Measurements from ENCODE around the gene PILRA. TPM values are rescaled to one million over a fixed set of nuclear protein-coding genes. Genes with fewer than 3 reads are reported as not detected.

The PILRA gene
- total RNA-seq, 1 donor = 0.36 TPM

DNA sequence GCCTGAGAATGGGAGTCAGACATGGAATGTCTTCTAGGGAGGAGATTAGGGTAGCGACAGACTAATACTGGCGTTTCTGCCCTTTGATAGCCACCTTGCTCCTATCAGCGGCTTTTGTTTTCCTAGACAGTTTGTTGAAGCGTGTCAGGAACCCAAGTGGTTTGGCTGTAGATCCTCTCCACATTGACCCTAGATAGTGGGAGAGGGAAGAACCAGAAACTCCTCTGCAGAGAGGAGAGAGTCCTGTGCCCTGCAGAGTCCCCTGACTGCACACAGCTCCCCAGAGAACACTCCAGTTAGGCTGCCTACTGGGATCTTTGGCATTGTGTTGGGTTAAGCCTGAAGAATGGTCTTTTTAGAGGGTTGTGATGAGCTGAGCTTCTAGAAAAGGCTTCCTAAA, 58.8 kb downstream of the PILRA start:
- Histone ChIP-seq H3K4me1 (ENCODE audit: insufficient read depth, low read length) (peaks cover 19% of the 10 kb centered on the region), H4K20me1 (ENCODE audit: insufficient read depth, low read length) (peaks cover 20% of the 10 kb centered on the region), H3K36me3 (ENCODE audit: insufficient read depth, low read length) (peaks cover 34% of the 10 kb centered on the region), H3K9me3 (ENCODE audit: low read depth, low read length) (no peaks in the 10 kb centered on the region), H3K4me2 (ENCODE audit: insufficient read depth, low read length) (peak overlapping the region; percentile 19), H3K27me3 (ENCODE audit: insufficient read depth, low read length) (no peaks in the 10 kb centered on the region), H3K4me3 (ENCODE audit: insufficient read depth, low read length) (no peak overlapping the region), H3K27ac (ENCODE audit: low read depth, low read length) (no peak overlapping the region), H2AFZ (ENCODE audit: low read length) (no peak overlapping the region), H3K79me2 (ENCODE audit: insufficient read depth, low read length) (peaks cover 65% of the 10 kb centered on the region)
- no peak for DNase-seq (ENCODE audit: insufficient read length, low spot score, missing footprints)
- TF ChIP-seq, protein P1, sequence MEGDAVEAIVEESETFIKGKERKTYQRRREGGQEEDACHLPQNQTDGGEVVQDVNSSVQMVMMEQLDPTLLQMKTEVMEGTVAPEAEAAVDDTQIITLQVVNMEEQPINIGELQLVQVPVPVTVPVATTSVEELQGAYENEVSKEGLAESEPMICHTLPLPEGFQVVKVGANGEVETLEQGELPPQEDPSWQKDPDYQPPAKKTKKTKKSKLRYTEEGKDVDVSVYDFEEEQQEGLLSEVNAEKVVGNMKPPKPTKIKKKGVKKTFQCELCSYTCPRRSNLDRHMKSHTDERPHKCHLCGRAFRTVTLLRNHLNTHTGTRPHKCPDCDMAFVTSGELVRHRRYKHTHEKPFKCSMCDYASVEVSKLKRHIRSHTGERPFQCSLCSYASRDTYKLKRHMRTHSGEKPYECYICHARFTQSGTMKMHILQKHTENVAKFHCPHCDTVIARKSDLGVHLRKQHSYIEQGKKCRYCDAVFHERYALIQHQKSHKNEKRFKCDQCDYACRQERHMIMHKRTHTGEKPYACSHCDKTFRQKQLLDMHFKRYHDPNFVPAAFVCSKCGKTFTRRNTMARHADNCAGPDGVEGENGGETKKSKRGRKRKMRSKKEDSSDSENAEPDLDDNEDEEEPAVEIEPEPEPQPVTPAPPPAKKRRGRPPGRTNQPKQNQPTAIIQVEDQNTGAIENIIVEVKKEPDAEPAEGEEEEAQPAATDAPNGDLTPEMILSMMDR (IDR thresholded peaks at IDR 0.05; ENCODE audit: extremely low read depth, low read depth, low read length) = no peak

- Histone ChIP-seq H4K20me1 (ENCODE audit: insufficient read depth, low read length) (peaks cover 20% of the 10 kb centered on the region), H3K4me3 (ENCODE audit: insufficient read depth, low read length) (no peak overlapping the region), H3K4me1 (ENCODE audit: insufficient read depth, low read length) (peaks cover 18% of the 10 kb centered on the region), H3K9me3 (ENCODE audit: low read depth, low read length) (no peaks in the 10 kb centered on the region), H3K27ac (ENCODE audit: low read depth, low read length) (no peak overlapping the region), H2AFZ (ENCODE audit: low read length) (no peak overlapping the region), H3K36me3 (ENCODE audit: insufficient read depth, low read length) (peaks cover 34% of the 10 kb centered on the region), H3K27me3 (ENCODE audit: insufficient read depth, low read length) (no peaks in the 10 kb centered on the region), H3K4me2 (ENCODE audit: insufficient read depth, low read length) (peak overlapping the region; percentile 19), H3K79me2 (ENCODE audit: insufficient read depth, low read length) (peaks cover 65% of the 10 kb centered on the region)
- no peak for DNase-seq (ENCODE audit: insufficient read length, low spot score, missing footprints)
- TF ChIP-seq, protein P1 (IDR thresholded peaks at IDR 0.05; ENCODE audit: extremely low read depth, low read depth, low read length) = no peak
Observed at GRCh38 chr7:100432621-100433275, 59.5 kb downstream of the PILRA start.

DNA sequence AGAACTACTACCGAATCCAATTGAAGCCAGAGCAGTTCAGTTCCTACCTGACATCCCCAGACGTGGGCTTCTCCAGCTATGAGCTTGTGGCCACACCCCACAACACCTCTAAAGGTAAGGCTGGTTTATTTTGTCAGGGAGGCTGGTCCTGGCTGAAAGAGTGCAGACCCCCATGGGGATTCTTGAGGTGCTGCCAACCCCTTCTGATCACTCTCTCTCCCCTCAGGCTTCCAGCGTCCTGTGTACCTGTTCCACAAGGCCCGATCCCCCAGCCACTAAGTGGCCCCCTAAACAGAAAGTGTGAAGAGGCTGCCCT, 59.9 kb downstream of the PILRA start:
- Histone ChIP-seq H4K20me1 (ENCODE audit: insufficient read depth, low read length) (peaks cover 20% of the 10 kb centered on the region), H3K36me3 (ENCODE audit: insufficient read depth, low read length) (peaks cover 34% of the 10 kb centered on the region), H3K4me1 (ENCODE audit: insufficient read depth, low read length) (peaks cover 14% of the 10 kb centered on the region), H3K9me3 (ENCODE audit: low read depth, low read length) (no peaks in the 10 kb centered on the region), H3K4me3 (ENCODE audit: insufficient read depth, low read length) (no peak overlapping the region), H3K27ac (ENCODE audit: low read depth, low read length) (no peak overlapping the region), H2AFZ (ENCODE audit: low read length) (no peak overlapping the region), H3K79me2 (ENCODE audit: insufficient read depth, low read length) (peaks cover 65% of the 10 kb centered on the region), H3K4me2 (ENCODE audit: insufficient read depth, low read length) (no peak overlapping the region), H3K27me3 (ENCODE audit: insufficient read depth, low read length) (no peaks in the 10 kb centered on the region)
- no peak for DNase-seq (ENCODE audit: insufficient read length, low spot score, missing footprints)
- TF ChIP-seq, protein P1 (IDR thresholded peaks at IDR 0.05; ENCODE audit: extremely low read depth, low read depth, low read length) = no peak

DNA sequence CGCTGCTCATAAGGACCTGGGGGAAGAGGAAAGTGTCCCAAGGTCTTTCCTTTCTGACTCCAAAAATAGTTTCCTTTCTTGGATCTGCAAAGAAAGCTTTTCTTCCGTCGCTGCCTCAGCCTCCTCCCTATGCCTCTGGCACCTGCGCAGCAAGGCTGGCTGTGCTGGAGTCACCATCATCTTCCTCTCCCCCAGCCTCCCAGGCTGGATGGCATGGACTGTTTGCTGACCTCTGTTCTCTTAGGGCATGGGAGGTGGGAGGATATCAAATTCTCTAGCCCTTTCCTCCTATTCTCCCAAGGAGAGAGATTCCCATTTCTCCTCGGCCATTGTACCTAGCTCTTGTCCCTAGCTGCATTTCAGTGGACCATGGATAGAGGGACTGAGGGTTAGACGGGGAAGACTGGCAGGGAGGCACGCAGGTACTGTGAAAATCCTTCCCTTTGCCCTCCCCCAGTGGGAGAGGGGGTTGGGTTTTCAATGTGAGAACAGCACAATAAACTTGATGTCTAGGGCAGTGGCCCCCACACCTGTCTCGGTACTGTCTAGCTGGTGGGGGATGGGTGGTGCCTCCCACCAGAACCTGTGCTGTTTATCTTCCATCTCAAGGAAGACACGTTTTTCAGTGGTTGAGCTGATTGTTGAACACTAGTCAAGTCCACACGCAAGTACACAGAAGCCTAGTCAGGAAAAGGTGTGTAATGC, 60.5 kb downstream of the PILRA start:
- no peaks in the 10 kb centered on the region for H3K27me3 ChIP-seq (ENCODE audit: insufficient read depth, low read length)
- TF ChIP-seq, protein P1 (IDR thresholded peaks at IDR 0.05; ENCODE audit: extremely low read depth, low read depth, low read length) = no peak
- peaks cover 65% of the 10 kb centered on the region for H3K79me2 ChIP-seq (ENCODE audit: insufficient read depth, low read length)
- H3K4me2 ChIP-seq (ENCODE audit: insufficient read depth, low read length) = no peak overlapping the region
- H3K4me1 ChIP-seq (ENCODE audit: insufficient read depth, low read length) = peaks cover 14% of the 10 kb centered on the region
- H2AFZ ChIP-seq (ENCODE audit: low read length) = no peak overlapping the region
- H3K4me3 ChIP-seq (ENCODE audit: insufficient read depth, low read length) = no peak overlapping the region
- H3K9me3 ChIP-seq (ENCODE audit: low read depth, low read length) = no peaks in the 10 kb centered on the region
- H4K20me1 ChIP-seq (ENCODE audit: insufficient read depth, low read length) = peaks cover 20% of the 10 kb centered on the region
- no peak overlapping the region for H3K27ac ChIP-seq (ENCODE audit: low read depth, low read length)
- no peak for DNase-seq (ENCODE audit: insufficient read length, low spot score, missing footprints)
- peaks cover 34% of the 10 kb centered on the region for H3K36me3 ChIP-seq (ENCODE audit: insufficient read depth, low read length)
